OCI-LY7 (cell line): ENCODE data around the gene RAB11B.

ENCODE experiments used
- CTCF ChIP-seq: fragments of 200-600 bp; sonication (generic); conservative IDR thresholded peaks from 2 replicates; pipeline ENCODE4 v1.5.1; 2014; ENCODE audit warnings: mild to moderate bottlenecking, antibody characterized with exemption, low read length, moderate library complexity, mixed read lengths
- EZH2phosphoT487 ChIP-seq: fragments of 200-600 bp; sonication (generic); IDR thresholded peaks from 2 replicates; pipeline ENCODE4 v1.6.1; 2018; ENCODE audit warnings: low read depth, borderline replicate concordance, mild to moderate bottlenecking, mixed run types, antibody characterized with exemption, low read length, moderate library complexity, mixed read lengths

GRCh38 chr19:8416796-8417195, 26.6 kb downstream of the RAB11B start:
- no peak for TF ChIP-seq CTCF
- no peak for TF ChIP-seq EZH2phosphoT487
